B cell (primary cell): ENCODE measurements around the gene CYTH4. TPM values are rescaled to one million over a fixed set of nuclear protein-coding genes. Genes with fewer than 3 reads are reported as not detected.

Experiments
- ATAC-seq: fragments of 200-7000 bp; cut with Tn5 transposase; one replicate; pipeline ENCODE4 v1.10.0; 2021; ENCODE audit warnings: low read depth, mild to moderate bottlenecking, moderate number of reproducible peaks, moderate library complexity
- CTCF ChIA-PET: fragments of 350-600 bp; sonication (Branson Sonifier 250); formaldehyde crosslinking; loops from one replicate; lab custom pipeline; 2021; ENCODE audit warnings: antibody characterized with exemption, inconsistent platforms; lab: Charles Lee
- POLR2A ChIA-PET: fragments of 350-600 bp; sonication (Branson Sonifier 250); formaldehyde crosslinking; loops from one replicate; lab custom pipeline; 2021; ENCODE audit warnings: antibody characterized with exemption; lab: Charles Lee
- DNase-seq: peaks from one replicate; pipeline ENCODE4 v3.0.0; 2013
- H2AFZ ChIP-seq: 2 replicates; pipeline ENCODE4 v1.6.1; 2012; ENCODE audit warnings: mild to moderate bottlenecking, low read depth, low read length; ENCODE audit not compliant: insufficient read depth, poor library complexity, severe bottlenecking
- H3K27ac ChIP-seq, 2 donors: 1 replicate in 1 of 2; 2 replicates in 1 of 2; pipeline ENCODE4 v1.5.1; 2012 to 2013; ENCODE audit warnings: low read length in 2 of 2, mild to moderate bottlenecking in 2 of 2, moderate library complexity in 1 of 2
- H3K27me3 ChIP-seq, 4 experiments: fragments of 200-600 bp in 1 of 4; sonication (generic) in 1 of 4; replicated peaks in 1 of 4; 1 replicate in 2 of 4; 2 replicates in 2 of 4; pipeline versions ENCODE4 v1.6.1 to v1.7.0; 2013 to 2016; ENCODE audit warnings: low read length in 3 of 4, mild to moderate bottlenecking in 2 of 4, mixed read lengths in 1 of 4, moderate library complexity in 1 of 4; ENCODE audit not compliant: insufficient read depth in 4 of 4, control insufficient read depth in 3 of 4; ENCODE audit errors: control extremely low read depth in 1 of 4
- H3K36me3 ChIP-seq, 2 experiments: replicated peaks in 1 of 2; 1 replicate in 1 of 2; 2 replicates in 1 of 2; pipeline versions ENCODE4 v1.6.1 to v1.7.1; 2013; ENCODE audit warnings: low read length in 1 of 2; ENCODE audit not compliant: insufficient read depth in 2 of 2, control insufficient read depth in 1 of 2; ENCODE audit errors: control extremely low read depth in 1 of 2, extremely low read depth in 1 of 2
- H3K4me1 ChIP-seq, 2 donors: fragments of 200-600 bp in 1 of 2; sonication (generic) in 1 of 2; 1 replicate in 1 of 2; 2 replicates in 1 of 2; pipeline versions ENCODE4 v1.5.1 to v1.6.1; 2013 to 2017; ENCODE audit warnings: low read length in 2 of 2; ENCODE audit not compliant: control insufficient read depth in 2 of 2, insufficient read depth in 2 of 2
- H3K4me2 ChIP-seq: replicated peaks from 2 replicates; pipeline ENCODE3; 2012; ENCODE audit warnings: mild to moderate bottlenecking, low read depth, low read length; ENCODE audit not compliant: poor library complexity, severe bottlenecking
- H3K4me3 ChIP-seq, 5 experiments: fragments of 200-600 bp in 1 of 5; sonication (generic) in 1 of 5; 1 replicate in 3 of 5; 2 replicates in 2 of 5; pipeline versions ENCODE4 v1.5.1 to v1.7.0; 2011 to 2016; ENCODE audit warnings: low read length in 4 of 5, mild to moderate bottlenecking in 4 of 5, low read depth in 2 of 5, control low read depth in 1 of 5, moderate library complexity in 1 of 5; ENCODE audit not compliant: insufficient read depth in 1 of 5; ENCODE audit errors: control extremely low read depth in 1 of 5, extremely low read depth in 1 of 5
- H3K79me2 ChIP-seq: fragments of 200-600 bp; sonication (generic); one replicate; pipeline ENCODE4 v1.6.0; 2016; ENCODE audit warnings: low read length; ENCODE audit not compliant: control insufficient read depth, insufficient read depth
- H3K9ac ChIP-seq: fragments of 200-600 bp; sonication (generic); 2 replicates; pipeline ENCODE4 v1.6.1; 2017; ENCODE audit warnings: mild to moderate bottlenecking, low read length, moderate library complexity
- H3K9me3 ChIP-seq, 3 donors: one replicate each; pipeline versions ENCODE4 v1.6.1 to v1.7.1; 2013; ENCODE audit warnings: low read length in 2 of 3; ENCODE audit not compliant: control insufficient read depth in 2 of 3, insufficient read depth in 1 of 3; ENCODE audit errors: control extremely low read depth in 1 of 3
- H4K20me1 ChIP-seq: 2 replicates; pipeline ENCODE4 v1.6.0; 2012; ENCODE audit warnings: mild to moderate bottlenecking, low read length; ENCODE audit not compliant: insufficient read depth, control insufficient read depth, poor library complexity, severe bottlenecking
- H3K27ac Mint-ChIP-seq: one replicate; pipeline ENCODE4 v1.8.0; 2021; ENCODE audit warnings: mixed read lengths
- H3K27me3 Mint-ChIP-seq: one replicate; pipeline ENCODE4 v1.8.0; 2021; ENCODE audit warnings: mixed read lengths
- H3K4me1 Mint-ChIP-seq: one replicate; pipeline ENCODE4 v1.8.0; 2021; ENCODE audit warnings: mixed read lengths
- H3K4me3 Mint-ChIP-seq: one replicate; pipeline ENCODE4 v1.8.0; 2021; ENCODE audit warnings: mixed read lengths
- H3K9me3 Mint-ChIP-seq: one replicate; pipeline ENCODE4 v1.8.0; 2022; ENCODE audit warnings: mixed read lengths; ENCODE audit not compliant: insufficient read depth
- EZH2 ChIP-seq: IDR thresholded peaks from 2 replicates; pipeline ENCODE4 v1.6.1; 2012; ENCODE audit warnings: borderline replicate concordance, low read depth, mild to moderate bottlenecking, moderate library complexity, low read length; ENCODE audit not compliant: insufficient read depth, poor library complexity, severe bottlenecking
- WGBS: methylation state at CpG from one replicate; pipeline ENCODE4 v1.1.5; 2013; ENCODE audit warnings: missing lambda C conversion rate; ENCODE audit not compliant: insufficient coverage; 5-methylcytosine and 5-hydroxymethylcytosine counted together
- intact Hi-C: fragments of 100-400 bp; cut with micrococcal nuclease; formaldehyde crosslinking; loops from one replicate; pipeline ENCODE4 v1.10.0; 2022
- polyA plus RNA-seq: library from polyadenylated mRNA; depleted of rRNA; stranded (reverse); fragments of >200 nt; gene quantifications from 2 replicates; pipeline ENCODE4 v1.2.3, GENCODE V29; 2012
- total RNA-seq, 2 donors: library from RNA; stranded (reverse); fragments of 120-200 nt in 1 of 2; gene quantifications; 1 replicate in 1 of 2; 2 replicates in 1 of 2; pipeline versions ENCODE4 v1.2.3 to v1.2.4, GENCODE V29; 2013 to 2022
- TF ChIP-seq, protein P1 (sequence below): fragments of 200-600 bp; IDR thresholded peaks from one replicate; pipeline ENCODE4 v1.8.0; 2022; ENCODE audit warnings: antibody characterized with exemption, mild to moderate bottlenecking

The CYTH4 gene
- total and polyA plus RNA-seq, 2 donors (not counting 1 experiment from before 2014, with no cell fraction given): 98.0 to 154 TPM

DNA sequence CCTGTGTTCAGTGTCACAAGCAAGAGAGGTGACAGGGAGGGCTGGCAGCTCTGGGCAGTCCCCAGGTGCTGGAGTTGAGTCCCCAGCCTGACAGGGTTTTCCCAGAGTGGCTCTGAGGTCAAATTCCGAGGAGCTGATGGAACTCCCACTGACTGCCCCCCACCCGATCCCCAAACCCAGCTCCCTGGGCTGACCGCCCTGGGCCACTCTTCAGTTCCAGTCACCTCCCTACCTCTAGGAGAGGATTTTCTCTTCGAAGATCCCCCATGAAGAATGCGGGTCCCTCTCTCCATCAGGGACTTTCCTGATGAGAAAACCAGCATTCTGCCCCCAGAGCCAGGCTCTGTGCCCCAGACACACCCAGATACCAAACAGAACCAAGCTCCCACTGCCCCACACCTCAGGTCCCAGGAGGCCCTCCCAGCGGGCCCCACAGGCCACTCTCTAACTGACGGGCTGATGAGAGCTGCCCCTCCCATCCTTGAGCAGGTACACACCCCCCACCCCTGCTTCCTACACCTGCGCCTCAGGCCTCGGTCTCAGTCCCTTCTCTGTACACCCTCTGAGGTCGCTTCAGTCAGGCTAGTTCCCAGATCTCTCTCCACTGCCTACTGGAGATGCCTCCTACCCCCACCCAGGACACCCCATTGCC lies 26.1 kb upstream of the CYTH4 start:
- Mint-ChIP-seq H3K27me3 (no peaks in the 10 kb centered on the region), H3K4me3 (peak overlapping the region; percentile 29), H3K4me1 (peaks cover 36% of the 10 kb centered on the region), H3K27ac (peak overlapping the region; percentile 15), H3K9me3 (no peaks in the 10 kb centered on the region)
- no peaks in the 10 kb centered on the region for H3K36me3 ChIP-seq
- no peaks in the 10 kb centered on the region for H3K27me3 ChIP-seq
- ChIA-PET POLR2A (interaction anchor here (1.1 kb wide), 1 partner anchor 27 kb away, joined by 5 read pairs; no protein-coding TSS in a partner anchor), CTCF (interaction anchor here (1.0 to 1.6 kb wide), 5 partner anchors 12 to 58 kb away, joined by 3 to 5 read pairs (median 4); partner anchors contain the start of gene RAC2)
- ATAC-seq (peak; percentile 32), DNase-seq (peak; percentile 26)
- no peak overlapping the region for H3K4me3 ChIP-seq
- H4K20me1 ChIP-seq: no peaks in the 10 kb centered on the region
- TF ChIP-seq, protein P1, sequence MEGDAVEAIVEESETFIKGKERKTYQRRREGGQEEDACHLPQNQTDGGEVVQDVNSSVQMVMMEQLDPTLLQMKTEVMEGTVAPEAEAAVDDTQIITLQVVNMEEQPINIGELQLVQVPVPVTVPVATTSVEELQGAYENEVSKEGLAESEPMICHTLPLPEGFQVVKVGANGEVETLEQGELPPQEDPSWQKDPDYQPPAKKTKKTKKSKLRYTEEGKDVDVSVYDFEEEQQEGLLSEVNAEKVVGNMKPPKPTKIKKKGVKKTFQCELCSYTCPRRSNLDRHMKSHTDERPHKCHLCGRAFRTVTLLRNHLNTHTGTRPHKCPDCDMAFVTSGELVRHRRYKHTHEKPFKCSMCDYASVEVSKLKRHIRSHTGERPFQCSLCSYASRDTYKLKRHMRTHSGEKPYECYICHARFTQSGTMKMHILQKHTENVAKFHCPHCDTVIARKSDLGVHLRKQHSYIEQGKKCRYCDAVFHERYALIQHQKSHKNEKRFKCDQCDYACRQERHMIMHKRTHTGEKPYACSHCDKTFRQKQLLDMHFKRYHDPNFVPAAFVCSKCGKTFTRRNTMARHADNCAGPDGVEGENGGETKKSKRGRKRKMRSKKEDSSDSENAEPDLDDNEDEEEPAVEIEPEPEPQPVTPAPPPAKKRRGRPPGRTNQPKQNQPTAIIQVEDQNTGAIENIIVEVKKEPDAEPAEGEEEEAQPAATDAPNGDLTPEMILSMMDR: no peak
- TF ChIP-seq EZH2: no peak
- H3K4me1 ChIP-seq: peaks cover 31 to 37% of the 10 kb centered on the region in 2 donors
- 67% methylated on average over 10 of the region's 10 CpGs for WGBS
- peaks cover 11% of the 10 kb centered on the region for H3K79me2 ChIP-seq
- no peak overlapping the region for H2AFZ ChIP-seq
- H3K9me3 ChIP-seq: no peaks in the 10 kb centered on the region
- peak overlapping the region; percentile 33 for H3K4me2 ChIP-seq
- no peak overlapping the region for H3K27ac ChIP-seq
- intact Hi-C loops: no loop called here
- H3K9ac ChIP-seq: no peak overlapping the region
